Skeletal muscle cell (primary cell): ENCODE measurements around the gene PDCD1LG2.
"Not testable (repeated sequence)": the region's sequence is repeated elsewhere in the genome, so short reads cannot be mapped to it uniquely, and the experiment has no call there.

Experiments
- DNase-seq: peaks from one replicate; pipeline ENCODE4 v3.0.0-alpha.2; 2010; ENCODE audit warnings: low read depth
- H3K4me3 ChIP-seq: 2 replicates; pipeline ENCODE4 v1.5.1; 2011; ENCODE audit warnings: low read depth, mild to moderate bottlenecking, control low read depth, low read length, moderate library complexity

The PDCD1LG2 gene

DNA sequence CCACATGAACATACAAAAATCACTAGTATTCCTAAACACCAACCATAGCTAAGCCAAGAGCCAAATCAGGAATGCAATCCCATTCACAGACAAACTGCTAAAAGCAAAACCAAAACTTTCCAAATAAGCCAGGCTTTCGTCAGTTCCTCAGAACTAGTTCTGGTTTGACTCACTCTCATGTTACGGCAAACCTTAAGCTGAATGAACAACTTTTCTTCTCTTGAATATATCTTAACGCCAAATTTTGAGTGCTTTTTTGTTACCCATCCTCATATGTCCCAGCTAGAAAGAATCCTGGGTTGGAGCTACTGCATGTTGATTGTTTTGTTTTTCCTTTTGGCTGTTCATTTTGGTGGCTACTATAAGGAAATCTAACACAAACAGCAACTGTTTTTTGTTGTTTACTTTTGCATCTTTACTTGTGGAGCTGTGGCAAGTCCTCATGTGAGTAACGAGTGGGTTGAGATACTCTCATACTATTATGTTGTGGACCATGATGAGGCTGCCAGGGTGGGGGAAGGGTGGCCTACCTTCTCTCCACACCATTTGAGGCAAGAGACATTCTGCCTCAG is at the start of gene PDCD1LG2:
Gene PDCD1LG2, plus strand, starts transcription at position 172 of the 572 bp plus-strand sequence. CDS start 12,016 bp downstream, outside the sequence.
- peak within 1 kb of the TSS; percentile 47 for H3K4me3 ChIP-seq
- DNase-seq, result peak; percentile 54

DNA sequence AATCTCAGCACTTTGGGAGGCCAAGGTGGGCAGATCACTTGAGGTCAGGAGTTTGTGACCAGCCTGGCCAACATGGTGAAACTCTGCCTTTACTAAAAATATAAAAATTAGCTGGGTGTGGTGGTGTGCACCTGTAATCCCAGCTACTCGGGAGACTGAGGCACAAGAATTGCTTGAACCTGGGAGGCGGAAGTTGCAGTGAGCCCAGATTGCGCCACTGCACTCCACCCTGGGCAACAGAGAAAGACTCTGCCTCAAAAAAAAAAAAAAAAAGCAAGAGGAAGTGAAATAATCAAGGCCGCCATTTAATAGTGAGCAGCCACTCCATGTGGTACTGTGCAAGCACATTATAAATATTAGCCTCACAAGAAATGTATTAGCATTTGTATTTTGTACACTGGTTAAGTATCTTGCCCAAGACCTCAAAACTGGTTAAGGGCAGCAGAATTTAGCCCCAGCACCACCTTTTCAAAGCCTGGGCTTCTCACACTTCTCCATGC is 45.5 kb upstream of the PDCD1LG2 start:
- H3K4me3 ChIP-seq, DNase-seq: not testable (repeated sequence)

DNA sequence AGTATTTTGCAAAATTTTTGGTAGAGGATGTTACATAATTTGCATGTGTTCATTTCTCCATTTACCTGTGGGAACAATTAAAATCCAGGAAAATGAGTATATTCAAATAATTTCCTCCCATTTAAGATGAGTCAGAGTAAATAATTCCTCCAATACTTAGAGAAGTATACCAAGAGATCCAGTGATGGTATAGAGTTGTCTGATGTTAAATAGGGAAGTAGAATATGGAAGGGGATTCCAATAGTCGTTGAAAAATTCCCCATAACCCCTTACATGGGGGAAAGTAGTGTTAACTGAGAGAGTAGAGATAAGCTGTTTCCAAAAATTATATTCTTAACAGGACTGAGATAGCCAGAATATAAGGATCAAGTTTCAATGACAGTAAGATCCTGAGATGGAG is 44.3 kb upstream of the PDCD1LG2 start:
- no peak overlapping the region for H3K4me3 ChIP-seq
- no peak for DNase-seq

DNA sequence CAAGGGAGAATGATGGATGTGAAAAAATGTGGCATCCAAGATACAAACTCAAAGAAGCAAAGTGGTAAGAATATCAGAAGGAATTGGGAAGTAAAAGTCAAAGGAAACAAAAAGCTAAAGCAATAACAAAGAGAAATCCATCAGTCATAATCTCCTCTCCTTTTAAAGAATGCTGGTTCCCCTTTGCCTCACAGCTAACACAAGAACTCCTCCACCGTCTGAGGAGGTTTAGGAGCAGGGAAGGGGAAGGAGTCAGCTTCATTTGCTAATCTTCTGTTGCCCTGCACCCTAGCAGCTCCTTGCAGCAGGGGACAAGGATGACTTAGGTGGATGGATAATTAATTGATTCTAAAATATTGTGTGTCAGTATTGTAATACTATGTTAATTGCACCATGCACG is 43.6 kb upstream of the PDCD1LG2 start:
- no peak overlapping the region for H3K4me3 ChIP-seq
- DNase-seq, result no peak

DNA sequence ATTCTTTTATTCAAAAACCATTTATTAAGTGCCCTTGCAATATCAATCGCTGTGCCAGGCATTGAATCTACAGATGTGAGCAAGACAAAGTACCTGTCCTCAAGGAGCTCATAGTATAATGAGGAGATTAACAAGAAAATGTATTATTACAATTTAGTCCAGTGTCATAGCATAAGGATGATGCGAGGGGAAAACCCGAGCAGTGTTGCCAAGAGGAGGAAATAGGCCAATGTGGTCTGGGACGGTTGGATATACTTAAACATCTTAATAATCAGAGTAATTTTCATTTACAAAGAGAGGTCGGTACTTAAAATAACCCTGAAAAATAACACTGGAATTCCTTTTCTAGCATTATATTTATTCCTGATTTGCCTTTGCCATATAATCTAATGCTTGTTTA is 41.5 kb upstream of the PDCD1LG2 start:
- H3K4me3 ChIP-seq, result no peak overlapping the region
- DNase-seq, result no peak

DNA sequence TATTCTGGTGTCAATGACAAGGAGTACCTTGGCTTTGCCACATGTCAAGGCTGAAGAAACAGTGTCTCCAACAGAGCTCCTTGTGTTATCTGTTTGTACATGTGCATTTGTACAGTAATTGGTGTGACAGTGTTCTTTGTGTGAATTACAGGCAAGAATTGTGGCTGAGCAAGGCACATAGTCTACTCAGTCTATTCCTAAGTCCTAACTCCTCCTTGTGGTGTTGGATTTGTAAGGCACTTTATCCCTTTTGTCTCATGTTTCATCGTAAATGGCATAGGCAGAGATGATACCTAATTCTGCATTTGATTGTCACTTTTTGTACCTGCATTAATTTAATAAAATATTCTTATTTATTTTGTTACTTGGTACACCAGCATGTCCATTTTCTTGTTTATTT is 40.2 kb upstream of the PDCD1LG2 start:
- H3K4me3 ChIP-seq, result no peak overlapping the region
- DNase-seq, result no peak

DNA sequence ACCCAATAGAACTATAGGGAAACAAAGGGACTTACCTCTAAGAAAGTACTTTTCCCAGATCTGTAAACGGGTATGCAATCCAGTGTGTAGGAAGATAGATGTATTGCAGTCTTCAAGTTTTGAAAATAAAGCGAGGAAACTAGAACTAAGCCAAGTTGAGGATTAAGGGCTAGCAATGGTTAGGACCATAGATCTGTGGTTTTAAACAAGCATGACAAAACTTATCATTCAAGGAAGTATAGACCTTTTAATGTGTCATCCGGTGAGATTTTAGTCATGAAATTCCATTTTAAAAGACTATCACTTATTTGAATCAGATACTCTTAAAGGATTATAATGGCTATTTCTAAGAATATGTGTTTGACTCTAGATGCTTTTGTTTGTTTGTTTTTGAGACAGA is 39.5 kb upstream of the PDCD1LG2 start:
- no peak for DNase-seq
- H3K4me3 ChIP-seq, result no peak overlapping the region

DNA sequence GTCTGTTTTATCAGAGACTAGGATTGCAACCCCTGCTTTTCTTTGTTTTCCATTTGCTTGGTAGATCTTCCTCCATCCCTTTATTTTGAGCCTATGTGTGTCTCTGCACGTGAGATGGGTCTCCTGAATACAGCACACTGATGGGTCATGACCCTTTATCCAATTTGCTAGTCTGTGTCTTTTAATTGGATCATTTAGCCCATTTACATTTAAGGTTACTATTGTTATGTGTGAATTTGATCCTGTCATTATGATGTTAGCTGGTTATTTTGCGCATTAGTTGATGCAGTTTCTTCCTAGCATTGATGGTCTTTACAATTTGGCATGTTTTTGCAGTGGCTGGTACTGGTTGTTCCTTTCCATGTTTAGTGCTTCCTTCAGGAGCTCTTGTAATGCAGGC is 34.7 kb upstream of the PDCD1LG2 start:
- DNase-seq, H3K4me3 ChIP-seq: not testable (repeated sequence)

DNA sequence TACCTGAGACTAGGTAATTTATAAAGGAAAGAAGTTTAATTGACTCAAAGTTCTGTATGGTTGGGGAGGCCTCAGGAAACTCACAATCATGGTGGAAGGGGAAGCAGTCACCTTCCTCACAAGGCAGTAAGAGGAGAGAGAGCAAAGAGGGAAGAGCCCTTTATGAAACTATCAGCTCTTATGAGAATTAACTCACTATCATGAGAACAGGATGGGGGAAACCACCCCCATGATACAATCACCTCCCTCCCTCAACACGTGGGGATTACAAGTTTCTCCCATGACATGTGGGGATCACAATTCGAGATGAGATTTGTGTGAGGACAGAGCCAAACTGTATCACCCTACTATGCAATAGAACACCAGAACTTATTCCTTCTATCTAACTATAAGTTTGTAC is 32.1 kb upstream of the PDCD1LG2 start:
- no peak for DNase-seq

DNA sequence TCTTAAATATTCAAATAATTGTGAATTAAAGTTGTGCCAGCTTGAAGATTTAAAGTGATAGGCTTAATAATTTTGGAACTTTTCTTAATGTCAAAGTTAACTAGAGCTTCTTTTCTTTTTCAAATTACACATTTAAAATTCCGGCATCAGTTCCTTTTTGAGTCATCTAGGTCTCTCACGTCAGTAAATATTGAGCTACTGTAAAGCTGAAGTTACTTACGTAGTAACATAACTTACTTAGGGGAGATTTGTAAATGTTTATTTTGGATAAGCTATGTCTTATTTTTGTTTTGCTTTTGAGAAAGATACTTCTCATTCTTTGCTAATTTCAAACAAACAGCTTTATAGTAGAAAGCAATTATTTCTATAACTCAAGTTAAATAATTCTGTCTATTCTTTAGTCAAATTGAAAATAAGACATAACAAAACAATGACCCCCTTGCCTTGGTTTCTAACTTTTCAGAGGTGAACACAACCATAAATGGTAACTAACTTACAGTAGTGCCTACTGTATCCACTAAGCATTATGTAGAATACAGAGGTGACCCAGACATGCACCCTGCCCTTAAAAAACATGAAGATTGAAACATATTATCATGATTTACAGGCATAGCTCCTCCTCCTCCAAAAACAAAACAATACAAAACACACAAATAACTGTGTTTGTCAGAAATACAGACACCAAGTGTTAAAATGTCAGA is 30.2 kb upstream of the PDCD1LG2 start:
- DNase-seq, result no peak
- H3K4me3 ChIP-seq, result no peak overlapping the region

More for the DNA sequence above, 32.1 kb upstream of the PDCD1LG2 start:
- no peak overlapping the region for H3K4me3 ChIP-seq

DNA sequence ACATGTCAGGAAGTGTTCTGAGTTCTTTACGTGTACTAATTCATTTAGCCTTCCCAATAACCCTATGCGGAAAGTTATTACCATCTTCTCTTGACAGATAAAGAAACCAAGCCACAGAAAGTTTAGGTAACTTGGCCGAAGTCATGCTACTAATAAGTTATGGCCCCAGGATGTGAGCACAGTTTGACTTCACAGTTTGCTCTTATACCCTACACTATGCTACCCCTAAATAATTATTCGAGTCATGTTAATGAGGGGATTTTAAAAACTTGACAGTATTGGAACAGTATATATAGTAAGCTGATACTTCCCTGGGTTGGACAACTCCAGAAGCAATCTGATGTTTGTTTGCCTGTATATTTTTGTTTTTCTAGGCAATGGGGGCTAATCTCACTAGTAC is 29.4 kb upstream of the PDCD1LG2 start:
- no peak overlapping the region for H3K4me3 ChIP-seq
- DNase-seq, result no peak

DNA sequence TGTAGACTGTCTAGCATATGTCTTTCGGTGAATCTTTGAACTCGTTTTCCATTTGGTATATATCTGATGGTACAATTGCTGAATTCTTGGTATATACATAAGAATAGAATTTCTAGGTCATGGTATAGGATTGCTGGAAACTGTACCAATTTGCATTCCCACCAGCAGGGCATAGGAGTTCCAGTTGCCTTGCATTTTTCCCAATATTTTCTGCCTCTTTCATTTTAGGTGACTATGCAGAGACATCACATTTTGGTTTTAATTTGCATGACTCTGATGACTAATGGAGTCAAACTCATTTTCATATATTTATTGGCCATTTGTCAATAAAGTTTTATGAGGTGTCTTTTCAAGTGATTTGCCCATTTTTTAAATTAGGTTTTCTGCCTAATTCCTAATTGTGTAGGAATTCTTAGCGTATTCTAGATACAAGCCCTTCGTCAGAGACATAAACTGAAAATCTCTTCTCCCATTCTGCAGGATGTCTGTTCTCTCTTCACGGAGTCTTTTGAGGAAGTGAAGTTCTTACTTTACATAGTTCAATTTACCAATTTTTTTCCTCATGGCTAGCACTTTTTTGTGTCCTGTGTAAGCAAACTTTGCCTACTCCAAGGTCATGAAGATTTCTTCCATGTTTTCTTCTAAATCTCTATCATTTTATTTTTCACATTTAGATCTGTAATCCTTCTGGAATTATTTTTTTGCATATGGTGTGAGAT is 28.9 kb upstream of the PDCD1LG2 start:
- no peak overlapping the region for H3K4me3 ChIP-seq
- no peak for DNase-seq

DNA sequence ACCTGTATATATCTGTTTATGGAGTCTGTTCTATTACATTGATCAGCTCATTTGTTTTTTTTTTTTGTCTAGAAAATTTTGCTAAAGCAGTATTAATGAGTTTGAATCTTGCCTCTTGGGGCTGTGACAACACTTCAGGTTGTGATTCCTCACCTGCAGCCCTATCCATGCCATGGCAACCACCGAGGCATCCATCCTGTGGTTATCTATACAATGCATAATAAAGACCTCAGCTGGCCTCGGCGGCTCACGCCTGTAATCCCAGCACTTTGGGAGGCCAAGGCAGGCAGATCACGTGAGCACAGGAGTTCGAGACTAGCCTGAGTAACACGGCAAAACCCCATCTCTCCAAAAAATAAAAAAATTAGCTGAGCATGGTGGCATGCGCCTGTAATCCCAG is 28.1 kb upstream of the PDCD1LG2 start:
- no peak overlapping the region for H3K4me3 ChIP-seq
- DNase-seq, result no peak

DNA sequence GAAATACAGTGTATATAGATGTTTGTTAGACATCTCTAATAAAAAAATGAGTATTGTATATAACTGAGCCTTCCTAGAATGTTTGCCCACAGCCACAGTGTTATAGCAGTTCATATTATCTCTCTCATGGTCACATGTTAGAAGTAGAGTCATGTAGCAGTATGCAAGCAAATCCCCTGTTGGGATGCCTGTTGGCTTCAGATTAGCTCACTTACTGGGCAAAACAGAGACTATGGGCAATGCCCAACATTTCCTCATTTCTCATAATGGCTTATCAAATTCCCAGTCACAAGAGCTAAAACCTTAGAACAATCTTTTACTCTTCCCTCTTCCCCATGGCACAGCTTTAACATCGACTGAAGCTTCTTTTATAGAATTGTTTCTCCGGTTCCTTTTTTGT is 27.0 kb upstream of the PDCD1LG2 start:
- DNase-seq, result no peak

DNA sequence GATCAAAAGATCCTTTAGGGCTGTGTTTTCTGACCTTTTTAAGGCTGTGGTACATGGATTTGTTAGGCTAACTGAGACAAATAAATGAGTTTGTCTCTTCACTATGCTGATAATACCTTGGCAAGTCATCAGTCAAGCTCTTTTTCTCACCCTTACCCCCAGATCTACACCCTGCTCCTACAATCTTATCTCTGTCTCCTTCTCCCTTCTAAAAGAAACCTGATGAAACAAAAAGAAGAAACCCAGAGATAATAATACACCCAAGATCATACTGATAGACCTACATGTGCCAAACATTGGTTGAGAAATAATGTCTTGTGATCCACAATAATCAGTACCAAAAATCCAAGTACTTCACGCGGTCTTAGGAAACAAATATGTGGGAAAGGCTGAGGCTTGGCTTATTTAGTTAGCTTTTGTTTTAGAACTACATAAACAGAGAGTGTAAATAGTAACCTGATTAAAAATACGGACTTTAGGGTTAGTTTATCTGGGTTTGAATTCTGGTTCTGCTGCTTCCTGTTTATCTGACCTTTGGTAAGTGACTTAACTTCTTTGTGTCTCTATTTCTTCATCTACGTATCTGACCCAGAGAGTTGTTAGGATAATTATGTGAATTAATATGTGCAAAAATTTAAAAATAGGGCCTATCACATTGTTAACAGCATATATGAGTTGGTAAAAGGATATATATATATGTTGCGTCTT is 24.8 kb upstream of the PDCD1LG2 start:
- DNase-seq, result no peak
- H3K4me3 ChIP-seq, result no peak overlapping the region

More for the DNA sequence above, 27.0 kb upstream of the PDCD1LG2 start:
- H3K4me3 ChIP-seq, result no peak overlapping the region

DNA sequence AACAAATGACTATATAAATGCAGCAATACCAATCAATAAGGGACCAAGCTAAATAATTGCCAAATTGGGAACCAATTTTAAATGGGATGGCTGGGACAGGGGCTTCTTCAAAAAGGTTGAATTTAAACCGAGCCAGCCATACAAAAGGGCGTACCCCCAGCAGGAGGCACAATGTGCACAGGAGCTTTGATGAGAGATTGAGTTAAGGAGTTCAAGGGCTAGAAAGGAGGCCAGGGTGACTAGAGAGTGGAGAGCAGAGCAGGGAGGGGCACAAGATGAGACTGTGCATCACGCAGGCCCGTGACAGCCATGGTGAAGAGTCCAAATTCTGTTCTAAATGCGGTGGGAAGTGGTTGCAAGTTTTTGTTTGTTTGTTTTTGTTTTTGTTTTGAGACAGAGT is 23.3 kb upstream of the PDCD1LG2 start:
- DNase-seq, result no peak
- H3K4me3 ChIP-seq, result no peak overlapping the region

DNA sequence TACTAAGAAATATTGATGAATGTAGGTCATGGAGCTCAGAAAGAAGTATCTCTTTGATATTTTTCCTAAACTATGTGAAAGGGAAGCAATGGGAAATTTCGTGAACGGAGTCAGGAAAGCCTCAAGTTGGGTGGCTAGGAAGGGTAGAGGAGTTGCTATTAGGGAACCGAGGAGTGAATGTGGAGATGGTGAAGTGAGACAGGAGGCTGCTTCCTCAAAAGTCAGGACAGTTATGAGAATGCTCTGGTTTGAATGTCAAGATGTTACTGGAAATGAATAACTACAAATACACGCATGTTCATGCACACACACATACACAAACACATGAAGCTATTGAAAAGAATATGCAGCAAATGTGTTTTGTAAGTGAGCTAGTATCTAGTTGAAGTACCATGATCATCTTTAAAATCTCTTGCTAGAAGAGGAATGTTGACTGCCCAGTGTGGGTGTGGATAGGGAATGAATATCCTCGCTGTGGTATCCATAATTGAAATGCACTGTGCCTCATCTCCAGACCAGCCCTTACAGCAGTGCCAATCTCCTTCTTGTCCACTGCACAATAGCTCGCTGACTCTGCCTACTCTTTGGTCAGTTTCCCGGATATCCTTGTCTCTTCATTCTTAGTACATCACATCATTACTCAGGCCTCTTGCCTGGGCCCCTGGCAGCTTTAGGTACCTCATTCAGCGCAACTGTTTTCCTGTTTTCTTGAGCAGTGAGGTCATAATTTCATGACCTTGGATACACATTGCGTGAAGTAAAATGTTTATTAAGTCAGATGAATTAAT is 21.9 kb upstream of the PDCD1LG2 start:
- no peak overlapping the region for H3K4me3 ChIP-seq

DNA sequence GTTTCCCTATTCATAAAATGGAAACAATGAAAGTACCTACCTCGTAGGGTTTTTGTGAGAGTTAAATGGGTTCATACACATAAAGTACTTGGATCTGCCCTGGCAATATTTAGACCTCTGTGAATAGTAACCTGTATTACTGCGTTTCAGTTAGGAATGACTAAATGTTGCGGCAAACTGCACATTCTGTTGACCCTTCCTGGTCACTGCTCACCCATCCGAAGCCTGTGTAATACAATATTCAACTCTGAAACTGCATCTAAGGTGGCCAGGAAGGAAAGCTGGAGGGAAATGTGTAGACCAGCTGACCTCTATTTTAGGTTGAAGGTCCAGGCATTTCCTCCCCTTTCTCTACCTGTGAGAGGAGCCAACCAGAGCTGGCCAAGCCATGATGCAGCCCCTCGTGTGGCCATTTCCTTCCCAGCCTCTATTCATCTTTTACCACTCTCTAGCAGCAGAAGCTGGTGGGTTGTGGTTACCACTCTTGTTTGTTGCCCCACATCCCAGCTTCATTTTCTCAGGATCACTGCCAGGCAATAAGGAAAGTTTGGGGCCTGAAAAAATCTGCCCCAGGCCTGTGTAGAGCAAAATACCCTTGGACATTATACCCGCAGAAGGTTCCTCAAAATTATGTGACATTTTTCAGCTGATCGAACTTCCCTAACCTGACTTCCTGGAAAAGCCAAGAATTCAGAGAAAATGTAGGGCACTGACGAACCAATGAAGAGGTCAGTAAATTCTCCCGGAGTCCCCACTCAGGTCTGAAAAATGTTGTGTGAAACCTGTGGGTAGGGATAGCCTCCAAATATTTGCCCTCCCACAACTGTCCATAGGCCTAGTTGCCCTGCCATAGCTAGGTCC is 20.5 kb upstream of the PDCD1LG2 start:
- H3K4me3 ChIP-seq, result no peak overlapping the region
- DNase-seq, result no peak

More for the DNA sequence above, 21.9 kb upstream of the PDCD1LG2 start:
- DNase-seq, result no peak
